ENCODE results near the gene ZFP91. TPM values are rescaled to one million over a fixed set of nuclear protein-coding genes. Genes with fewer than 3 reads are reported as not detected.
"Not testable (repeated sequence)": the region's sequence is repeated elsewhere in the genome, so short reads cannot be mapped to it uniquely, and the experiment has no call there.

The ZFP91 gene
- polyA plus RNA-seq, 1 donor from 2014 or later, result 32.7 TPM

- no peaks in the 10 kb centered on the region for H3K79me2 ChIP-seq (replicated peaks; ENCODE audit: insufficient read depth, low read length)
- no peaks in the 10 kb centered on the region for H3K9me2 ChIP-seq (ENCODE audit: insufficient read depth, low read length)
- H2AFZ ChIP-seq (ENCODE audit: low read depth, low read length), result no peak overlapping the region
- TF ChIP-seq SMC3 (conservative IDR thresholded peaks at IDR 0.05; ENCODE audit: poor library complexity) (no peak), REST (IDR thresholded peaks at IDR 0.05; ENCODE audit: borderline replicate concordance) (no peak), POLR2AphosphoS5 (IDR thresholded peaks at IDR 0.05) (no peak), TAF1 (IDR thresholded peaks at IDR 0.05; ENCODE audit: low read depth) (no peak), MXI1 (conservative IDR thresholded peaks at IDR 0.05; ENCODE audit: poor library complexity, severe bottlenecking) (no peak), CTCF (IDR thresholded peaks at IDR 0.05; ENCODE audit: poor library complexity, severe bottlenecking) (no peak), EZH2 (IDR thresholded peaks at IDR 0.05; ENCODE audit: borderline replicate concordance, insufficient read depth, low read length, poor library complexity, severe bottlenecking) (no peak), RAD21 (conservative IDR thresholded peaks at IDR 0.05) (no peak), EP300 (conservative IDR thresholded peaks at IDR 0.05; ENCODE audit: poor library complexity, severe bottlenecking) (no peak)
- no peaks in the 10 kb centered on the region for H3F3A ChIP-seq (ENCODE audit: insufficient read depth, low read length, poor library complexity, severe bottlenecking)
- H3K27me3 ChIP-seq (ENCODE audit: insufficient read depth, low read depth, low read length), result no peaks in the 10 kb centered on the region
- H3K36me3 ChIP-seq (ENCODE audit: insufficient read depth, low read length), result no peaks in the 10 kb centered on the region
- no peak overlapping the region for H3K4me3 ChIP-seq (ENCODE audit: low read length)
- no peaks in the 10 kb centered on the region for H4K20me1 ChIP-seq (ENCODE audit: insufficient read depth)
- no peak overlapping the region for H3K4me2 ChIP-seq (ENCODE audit: low read length)
- H3K9ac ChIP-seq (ENCODE audit: low read length), result no peak overlapping the region
- no peaks in the 10 kb centered on the region for H3K9me3 ChIP-seq (ENCODE audit: low read length)
- no peak overlapping the region for H3K27ac ChIP-seq (ENCODE audit: low read length)
These were observed 14.6 kb upstream of the ZFP91 start for GRCh38 chr11:58564231-58564630.

- H3K9me3 ChIP-seq (ENCODE audit: low read length), result no peaks in the 10 kb centered on the region
- no peaks in the 10 kb centered on the region for H3F3A ChIP-seq (ENCODE audit: insufficient read depth, low read length, poor library complexity, severe bottlenecking)
- TF ChIP-seq EZH2 (IDR thresholded peaks at IDR 0.05; ENCODE audit: borderline replicate concordance, insufficient read depth, low read length, poor library complexity, severe bottlenecking) (no peak), SMC3 (conservative IDR thresholded peaks at IDR 0.05; ENCODE audit: poor library complexity) (peak; percentile 67), CTCF (IDR thresholded peaks at IDR 0.05; ENCODE audit: poor library complexity, severe bottlenecking) (peak; percentile 65), REST (IDR thresholded peaks at IDR 0.05; ENCODE audit: borderline replicate concordance) (no peak), POLR2AphosphoS5 (IDR thresholded peaks at IDR 0.05) (no peak), MXI1 (conservative IDR thresholded peaks at IDR 0.05; ENCODE audit: poor library complexity, severe bottlenecking) (no peak), TAF1 (IDR thresholded peaks at IDR 0.05; ENCODE audit: low read depth) (no peak), RAD21 (conservative IDR thresholded peaks at IDR 0.05) (peak; percentile 45), EP300 (conservative IDR thresholded peaks at IDR 0.05; ENCODE audit: poor library complexity, severe bottlenecking) (no peak)
- H3K79me2 ChIP-seq (replicated peaks; ENCODE audit: insufficient read depth, low read length), result no peaks in the 10 kb centered on the region
- H3K9me2 ChIP-seq (ENCODE audit: insufficient read depth, low read length), result no peaks in the 10 kb centered on the region
- no peaks in the 10 kb centered on the region for H3K36me3 ChIP-seq (ENCODE audit: insufficient read depth, low read length)
- H3K4me3 ChIP-seq (ENCODE audit: low read length), result no peak overlapping the region
- no peaks in the 10 kb centered on the region for H4K20me1 ChIP-seq (ENCODE audit: insufficient read depth)
- H2AFZ ChIP-seq (ENCODE audit: low read depth, low read length), result no peak overlapping the region
- no peak overlapping the region for H3K27ac ChIP-seq (ENCODE audit: low read length)
- no peaks in the 10 kb centered on the region for H3K27me3 ChIP-seq (ENCODE audit: insufficient read depth, low read depth, low read length)
- H3K4me2 ChIP-seq (ENCODE audit: low read length), result no peak overlapping the region
- H3K9ac ChIP-seq (ENCODE audit: low read length), result no peak overlapping the region
These were observed 10.9 kb upstream of the ZFP91 start for GRCh38 chr11:58567889-58568512.

GRCh38 chr11:58572906-58573305, 6.0 kb upstream of the ZFP91 start:
- not testable (repeated sequence) for H3K9me3 ChIP-seq (ENCODE audit: low read length); H3K9ac ChIP-seq (ENCODE audit: low read length); H3F3A ChIP-seq (ENCODE audit: insufficient read depth, low read length, poor library complexity, severe bottlenecking); H3K36me3 ChIP-seq (ENCODE audit: insufficient read depth, low read length); H3K4me2 ChIP-seq (ENCODE audit: low read length); H3K9me2 ChIP-seq (ENCODE audit: insufficient read depth, low read length); H3K4me3 ChIP-seq (ENCODE audit: low read length); H3K79me2 ChIP-seq (replicated peaks; ENCODE audit: insufficient read depth, low read length); H3K27ac ChIP-seq (ENCODE audit: low read length); H2AFZ ChIP-seq (ENCODE audit: low read depth, low read length); H3K27me3 ChIP-seq (ENCODE audit: insufficient read depth, low read depth, low read length); H4K20me1 ChIP-seq (ENCODE audit: insufficient read depth)

Measured in neural cell (in vitro differentiated cells).